Globus pallidus (tissue), 1 donor: ENCODE data around the gene KTN1.

Experiments
- DNase-seq: peaks from one replicate; pipeline ENCODE4 v3.0.0-alpha.2; 2015; ENCODE audit warnings: low spot score

KTN1 gene

GRCh38 chr14:55610713-55611370 lies 30.8 kb downstream of the KTN1 start:
- DNase-seq: no peak

DNA sequence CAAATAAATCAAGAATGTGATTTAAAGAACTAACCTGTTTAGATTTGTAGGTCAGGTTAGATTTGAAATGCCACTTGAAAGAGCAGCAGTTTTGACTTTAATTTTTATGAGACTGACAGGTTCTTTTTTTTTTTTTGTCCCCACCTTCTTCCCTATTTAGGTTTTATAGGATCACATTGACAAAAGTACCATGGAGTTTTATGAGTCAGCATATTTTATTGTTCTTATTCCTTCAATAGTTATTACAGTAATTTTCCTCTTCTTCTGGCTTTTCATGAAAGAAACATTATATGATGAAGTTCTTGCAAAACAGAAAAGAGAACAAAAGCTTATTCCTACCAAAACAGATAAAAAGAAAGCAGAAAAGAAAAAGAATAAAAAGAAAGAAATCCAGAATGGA lies 31.9 kb downstream of the KTN1 start:
- no peak for DNase-seq

GRCh38 chr14:55614304-55614703 lies 34.3 kb downstream of the KTN1 start:
- DNase-seq: no peak

DNA sequence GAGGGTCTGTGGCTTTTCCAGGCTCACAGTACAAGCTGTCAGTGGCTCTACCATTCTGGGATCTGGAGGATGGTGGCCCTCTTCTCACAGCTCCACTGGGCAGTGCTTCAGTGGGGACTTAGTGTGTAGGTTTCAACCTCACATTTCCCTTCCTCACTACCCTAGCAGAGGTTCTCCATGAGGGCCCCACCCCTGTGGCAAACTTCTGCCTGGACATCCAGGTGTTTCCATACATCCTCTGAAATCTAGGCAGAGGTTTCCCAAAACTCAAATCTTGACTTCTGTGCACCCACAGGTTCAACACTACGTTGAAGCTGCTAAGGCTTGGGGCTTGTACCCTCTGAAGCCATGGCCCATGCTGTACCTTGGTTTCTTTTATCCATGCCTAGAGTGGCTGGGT lies 40.3 kb downstream of the KTN1 start:
- DNase-seq: no peak

DNA sequence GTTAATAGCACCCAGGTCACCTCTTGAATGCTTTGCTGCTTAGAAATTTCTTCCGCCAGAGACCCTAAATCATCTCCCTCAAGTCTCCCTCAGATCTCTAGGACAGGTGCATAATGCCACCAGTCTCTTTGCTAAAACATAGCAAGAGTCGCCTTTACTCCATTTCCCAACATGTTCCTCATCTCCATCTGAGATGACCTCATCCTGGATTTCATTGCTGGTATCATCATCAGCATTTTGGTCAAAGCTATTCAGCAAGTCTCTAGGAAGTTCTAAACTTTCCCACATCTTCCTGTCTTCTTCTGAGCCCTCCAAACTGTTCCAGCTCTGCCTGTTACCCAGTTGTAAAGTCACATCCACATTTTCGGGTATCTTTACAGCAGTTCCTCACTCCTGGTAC lies 41.0 kb downstream of the KTN1 start:
- DNase-seq: no peak

DNA sequence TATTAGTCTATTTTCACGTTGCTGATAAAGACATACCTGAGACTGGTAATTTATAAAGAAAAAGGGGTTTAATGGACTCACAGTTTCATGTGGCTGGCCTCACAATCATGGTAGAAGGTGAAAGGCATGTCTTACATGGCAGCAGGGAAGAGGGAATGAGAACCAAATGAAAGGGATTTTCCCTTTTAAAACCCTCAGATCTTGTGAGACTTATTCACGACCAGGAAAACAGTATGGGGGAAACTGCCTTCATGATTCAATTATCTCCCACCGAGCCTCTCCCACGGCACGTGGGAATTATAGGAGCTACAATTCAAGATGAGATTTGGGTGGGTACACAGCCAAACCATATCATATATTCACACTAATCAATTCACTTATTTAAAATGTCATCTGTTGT lies 41.4 kb downstream of the KTN1 start:
- no peak for DNase-seq

GRCh38 chr14:55624913-55625312 lies 44.9 kb downstream of the KTN1 start:
- DNase-seq: no peak

GRCh38 chr14:55625481-55625880 lies 45.5 kb downstream of the KTN1 start:
- no peak for DNase-seq

- no peak for DNase-seq
Observed at GRCh38 chr14:55626131-55626530, 46.1 kb downstream of the KTN1 start.

DNA sequence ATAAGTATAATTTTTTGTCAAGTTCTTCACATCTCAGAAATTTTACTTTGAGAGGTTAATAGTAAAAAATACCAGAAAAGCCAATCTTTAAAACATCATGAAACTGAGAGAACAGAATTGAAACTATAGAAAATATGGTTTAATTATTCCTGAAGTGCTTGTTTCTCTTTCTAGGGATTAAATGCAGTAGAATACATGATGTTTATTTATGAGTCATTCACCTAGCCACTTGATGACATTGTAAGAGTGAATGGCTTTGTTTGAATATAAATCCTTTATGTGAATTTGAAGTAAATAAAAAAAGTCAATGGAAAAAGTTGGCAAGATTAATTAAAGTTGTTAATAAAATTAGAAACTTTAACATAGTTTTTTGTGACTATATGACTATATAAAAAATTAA lies 48.4 kb downstream of the KTN1 start:
- no peak for DNase-seq

DNA sequence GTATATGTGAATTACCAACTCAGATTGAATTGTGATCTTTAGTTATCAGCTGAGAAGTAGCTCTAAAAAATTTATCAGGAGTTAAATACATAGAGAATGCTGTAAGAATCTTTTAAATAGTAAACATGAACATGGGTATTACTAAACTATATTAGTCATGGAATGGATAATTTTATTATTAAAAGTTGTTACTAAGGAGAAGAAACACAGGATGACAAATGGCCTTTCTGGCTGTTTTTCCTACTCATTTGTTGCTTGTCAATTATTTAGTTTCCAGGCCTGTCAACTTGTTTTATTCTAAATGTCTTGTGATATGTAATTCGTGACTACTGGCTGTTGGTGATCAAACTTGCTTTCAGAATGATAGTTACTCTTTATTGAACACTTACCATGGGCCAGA lies 58.7 kb downstream of the KTN1 start:
- no peak for DNase-seq

DNA sequence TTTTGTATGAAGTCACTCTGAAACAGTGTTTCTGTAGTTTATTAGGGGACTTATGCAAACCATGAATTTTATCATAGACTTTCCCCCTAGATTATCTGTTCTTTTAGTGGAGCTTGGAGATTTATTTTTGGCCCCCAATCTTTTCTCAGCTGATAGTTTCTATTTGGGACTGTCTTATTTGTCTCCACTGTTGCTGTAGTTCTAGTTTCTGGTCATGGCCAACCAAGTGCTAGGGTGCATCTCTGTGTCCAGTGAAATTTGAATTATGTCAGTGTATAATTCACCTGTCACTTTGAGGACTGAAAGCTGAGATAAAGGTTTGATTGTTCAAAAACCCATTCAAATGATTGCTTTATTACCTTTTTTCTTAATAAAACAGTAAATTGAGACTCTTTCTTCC lies 61.3 kb downstream of the KTN1 start:
- DNase-seq: no peak

DNA sequence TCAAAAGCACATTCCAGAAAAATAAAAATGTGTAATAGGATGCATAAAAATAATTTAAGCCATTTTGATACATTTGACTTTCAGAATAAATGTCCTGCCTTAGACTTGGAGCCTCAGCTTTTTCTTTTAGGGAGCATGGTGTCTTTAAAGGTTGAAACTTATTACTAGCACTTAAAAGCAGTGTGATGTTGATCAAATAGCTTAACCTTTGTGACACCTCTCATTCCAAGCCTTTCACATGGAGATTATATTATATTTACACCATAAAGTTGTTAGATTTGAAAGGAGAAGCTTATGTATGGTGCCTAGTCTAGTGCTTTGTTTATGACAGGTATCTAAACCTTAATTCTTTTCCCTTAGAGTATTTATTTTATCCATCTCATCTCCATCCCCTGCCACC lies 61.9 kb downstream of the KTN1 start:
- DNase-seq: no peak

DNA sequence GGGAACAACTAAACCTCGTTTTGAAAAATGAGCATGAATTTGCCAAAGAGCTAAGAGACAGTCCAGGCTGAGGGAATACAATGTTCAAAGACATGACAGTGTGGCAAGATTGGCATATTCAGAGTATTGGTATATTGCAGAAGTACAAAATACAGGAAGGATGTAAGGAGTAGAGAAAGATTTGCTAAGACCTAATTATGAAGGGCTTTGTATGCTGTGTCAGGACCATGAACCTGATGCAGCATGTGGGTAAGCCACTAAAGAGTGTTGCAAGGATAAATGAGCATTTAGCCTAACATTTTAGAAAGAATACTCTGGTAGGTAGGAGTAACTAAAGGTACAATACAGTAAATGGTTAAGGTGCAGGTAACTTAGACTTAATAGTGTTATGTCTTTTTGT lies 65.1 kb downstream of the KTN1 start:
- DNase-seq: no peak

GRCh38 chr14:55645845-55646832 lies 66.1 kb downstream of the KTN1 start:
- DNase-seq: no peak

- no peak for DNase-seq
Observed at GRCh38 chr14:55650992-55651391, 71.0 kb downstream of the KTN1 start.

DNA sequence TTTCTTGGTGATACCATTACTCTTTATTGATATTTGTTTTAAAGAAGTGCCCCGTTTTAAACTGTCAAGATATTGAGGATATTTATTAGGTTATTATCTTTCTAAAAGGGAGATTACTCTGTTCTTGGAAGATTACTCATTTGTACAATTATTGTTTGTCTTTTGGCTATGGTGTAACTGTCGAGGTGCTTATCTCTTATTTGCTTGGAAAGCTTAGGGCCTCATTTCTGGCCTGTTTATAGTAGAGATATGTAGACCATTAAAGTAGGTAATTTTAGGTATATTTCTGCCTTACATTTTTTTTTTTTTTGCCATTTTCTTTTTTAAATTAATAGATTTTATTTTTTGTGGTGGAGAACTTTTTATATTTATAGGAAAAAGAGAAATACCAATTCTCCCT lies 74.2 kb downstream of the KTN1 start:
- DNase-seq: no peak

DNA sequence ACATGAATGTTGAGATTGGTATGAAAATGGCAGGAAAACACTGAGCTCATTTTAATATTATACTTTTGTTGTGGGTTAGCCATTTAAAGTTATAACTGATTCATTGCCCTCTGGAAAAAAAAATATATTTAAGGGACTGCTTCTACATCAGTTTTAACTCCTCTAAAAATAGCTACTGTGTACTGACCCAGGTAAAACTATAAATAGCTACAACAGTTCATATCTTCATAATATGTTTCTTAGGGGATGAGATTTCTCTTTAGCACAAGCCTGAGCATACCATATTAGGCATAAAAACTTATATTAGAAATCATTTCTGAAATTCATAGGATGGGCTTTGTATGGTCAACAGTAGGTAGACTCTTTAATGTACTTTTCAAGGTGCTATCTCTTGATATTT lies 81.0 kb downstream of the KTN1 start:
- no peak for DNase-seq

- no peak for DNase-seq
Observed at GRCh38 chr14:55662752-55663151, 82.7 kb downstream of the KTN1 start.

GRCh38 chr14:55665067-55665675 lies 85.2 kb downstream of the KTN1 start:
- no peak for DNase-seq

DNA sequence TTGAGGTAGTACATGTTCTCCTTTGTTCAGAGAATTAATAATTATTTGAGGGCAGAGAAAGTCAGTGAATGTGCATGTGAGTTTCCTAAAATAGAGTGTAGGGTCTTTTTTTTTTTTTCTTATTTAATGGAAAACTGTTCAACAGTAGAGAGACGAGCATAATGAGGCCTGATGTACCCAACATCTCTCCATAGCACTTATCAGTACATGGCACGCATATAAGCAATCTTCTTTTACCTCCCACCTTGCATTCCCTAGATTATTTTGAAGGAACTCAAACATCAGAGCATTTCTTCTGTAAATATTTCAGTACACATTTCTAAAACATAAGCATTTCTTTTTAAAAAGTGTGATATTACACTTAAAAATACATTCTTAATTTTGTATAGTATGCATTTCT lies 87.8 kb downstream of the KTN1 start:
- no peak for DNase-seq

GRCh38 chr14:55671641-55672040 lies 91.6 kb downstream of the KTN1 start:
- DNase-seq: no peak

GRCh38 chr14:55673048-55673447 lies 93.0 kb downstream of the KTN1 start:
- DNase-seq: no peak
